ENCODE results near the gene ENKUR. TPM values are rescaled to one million over a fixed set of nuclear protein-coding genes. Genes with fewer than 3 reads are reported as not detected.

Gene ENKUR

DNA sequence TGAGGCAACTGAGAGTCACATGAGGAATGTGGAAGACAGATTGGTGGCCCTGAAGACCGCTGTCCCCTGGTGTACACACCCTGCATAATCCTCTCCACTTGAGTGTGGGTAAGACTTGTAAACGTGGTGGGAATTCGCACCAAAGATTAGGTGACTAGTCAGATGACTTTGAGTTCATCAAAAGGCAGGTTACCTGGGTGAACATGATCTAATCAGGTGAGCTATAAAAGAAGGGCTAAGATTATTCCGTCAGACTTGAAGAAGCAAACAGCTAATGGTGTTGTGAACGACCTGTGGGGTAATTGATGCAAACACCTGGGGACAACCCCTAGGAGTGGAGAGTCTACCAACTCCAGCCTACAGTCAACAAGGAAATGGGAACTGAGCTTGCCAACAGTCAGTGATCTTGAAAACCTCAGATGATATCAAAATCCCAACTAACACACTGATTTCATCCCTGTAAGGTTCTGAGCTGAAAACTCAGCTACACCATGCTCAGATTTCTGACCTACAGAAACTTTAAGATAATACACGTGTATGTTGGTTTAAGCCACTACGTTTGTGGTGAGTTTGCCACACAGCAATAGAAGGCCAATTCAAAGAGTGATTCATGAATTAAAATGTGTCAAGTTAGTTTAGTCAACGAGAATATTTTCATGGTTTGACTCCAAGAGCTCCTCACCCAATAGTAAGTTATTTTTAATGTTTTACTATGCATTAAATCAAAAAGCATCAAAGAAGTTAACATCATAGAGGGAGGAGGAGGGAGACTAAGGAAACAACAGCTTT, 80.3 kb downstream of the ENKUR start:
- no peaks in the 10 kb centered on the region for H3K36me3 ChIP-seq (ENCODE audit: insufficient read depth, low read length)
- H3K27me3 ChIP-seq (ENCODE audit: control insufficient read depth, insufficient read depth, low read length): no peaks in the 10 kb centered on the region
- no peaks in the 10 kb centered on the region for H3K9me3 ChIP-seq (replicated peaks; ENCODE audit: low read length)
- no peak overlapping the region for H3K4me3 ChIP-seq (ENCODE audit: low read length)
- no peak overlapping the region for H3K4me2 ChIP-seq (ENCODE audit: low read length)
- H3K4me1 ChIP-seq (ENCODE audit: control insufficient read depth, insufficient read depth, low read length): peaks cover 6% of the 10 kb centered on the region
- no peak overlapping the region for H3K9ac ChIP-seq (ENCODE audit: low read depth, low read length)

Small RNA genes within 50 kb of the gene (small RNA-seq; reads per million reads assigned to genes)
- gene AL512598.1: not detected
